Natural killer cell (primary cell): ENCODE measurements around the gene CTIF. TPM values are rescaled to one million over a fixed set of nuclear protein-coding genes. Genes with fewer than 3 reads are reported as not detected.

Source experiments
- ATAC-seq, 3 donors: fragments of 150-1000 bp in 2 of 3; fragments of 200-7000 bp in 1 of 3; cut with Tn5 transposase; 1 replicate in 1 of 3; 2 replicates in 2 of 3; pipeline ENCODE4 v1.10.0; 2021; ENCODE audit warnings: mild to moderate bottlenecking in 2 of 3, moderate library complexity in 2 of 3
- DNase-seq, 2 donors: peaks; one replicate each; pipeline versions ENCODE4 v3.0.0 to v3.0.0-alpha.2; 2013 to 2021; ENCODE audit warnings: mixed read lengths in 1 of 2
- H3K27ac ChIP-seq: one replicate; pipeline ENCODE4 v1.5.1; 2013; ENCODE audit warnings: mild to moderate bottlenecking, low read length
- H3K27me3 ChIP-seq: one replicate; pipeline ENCODE4 v1.6.1; 2013; ENCODE audit warnings: low read length; ENCODE audit not compliant: control insufficient read depth, insufficient read depth
- H3K36me3 ChIP-seq: one replicate; pipeline ENCODE4 v1.6.1; 2013; ENCODE audit warnings: low read length; ENCODE audit not compliant: control insufficient read depth, insufficient read depth
- H3K4me1 ChIP-seq: one replicate; pipeline ENCODE4 v1.6.1; 2013; ENCODE audit warnings: low read length; ENCODE audit not compliant: control insufficient read depth, insufficient read depth
- H3K4me3 ChIP-seq: one replicate; pipeline ENCODE4 v1.5.1; 2013; ENCODE audit warnings: low read length
- H3K9me3 ChIP-seq: one replicate; pipeline ENCODE4 v1.6.1; 2013; ENCODE audit warnings: low read length; ENCODE audit not compliant: control insufficient read depth, insufficient read depth
- H3K27ac Mint-ChIP-seq, 2 donors: one replicate each; pipeline ENCODE4 v1.8.0; 2022; ENCODE audit warnings: mild to moderate bottlenecking in 2 of 2, mixed read lengths in 2 of 2, moderate library complexity in 1 of 2
- H3K27me3 Mint-ChIP-seq, 2 donors: one replicate each; pipeline ENCODE4 v1.8.0; 2022; ENCODE audit warnings: low read depth in 2 of 2, mixed read lengths in 2 of 2
- H3K36me3 Mint-ChIP-seq: one replicate; pipeline ENCODE4 v1.8.0; 2022; ENCODE audit warnings: mixed read lengths
- H3K4me1 Mint-ChIP-seq, 2 donors: one replicate each; pipeline ENCODE4 v1.8.0; 2022; ENCODE audit warnings: mixed read lengths in 2 of 2
- H3K4me3 Mint-ChIP-seq: one replicate; pipeline ENCODE4 v1.8.0; 2022; ENCODE audit warnings: mild to moderate bottlenecking, moderate library complexity, mixed read lengths
- H3K9me3 Mint-ChIP-seq, 2 donors: one replicate each; pipeline ENCODE4 v1.8.0; 2022; ENCODE audit warnings: mixed read lengths in 2 of 2
- CTCF ChIP-seq: fragments of 200-600 bp; IDR thresholded peaks from one replicate; pipeline ENCODE4 v1.8.0; 2022; ENCODE audit warnings: antibody characterized with exemption
- WGBS: methylation state at CpG from one replicate; pipeline ENCODE4 v1.1.7; 2013; ENCODE audit warnings: missing lambda C conversion rate; ENCODE audit not compliant: insufficient coverage; 5-methylcytosine and 5-hydroxymethylcytosine counted together
- intact Hi-C: fragments of 100-400 bp; cut with micrococcal nuclease; formaldehyde crosslinking; loops from one replicate; pipeline ENCODE4 v1.14.2; 2022
- total RNA-seq, 4 donors: library from RNA; stranded (reverse); fragments of 120-200 nt in 1 of 4; gene quantifications; one replicate each; pipeline versions ENCODE4 v1.2.3 to v1.2.4, GENCODE V29; 2013 to 2022

CTIF gene
- total RNA-seq, 3 donors from 2014 or later (not counting 1 experiment from before 2014, with no cell fraction given): 6.9 to 10.2 (median 8.2) TPM

- no peak overlapping the region for H3K4me3 Mint-ChIP-seq
- H3K9me3 Mint-ChIP-seq: no peaks in the 10 kb centered on the region
- 90% methylated on average over 7 of the region's 8 CpGs for WGBS
- peaks cover 18 to 49% of the 10 kb centered on the region in 2 donors for H3K4me1 Mint-ChIP-seq
- no peak for ATAC-seq
- H3K9me3 ChIP-seq: no peaks in the 10 kb centered on the region
- no peak overlapping the region for H3K27ac ChIP-seq
- intact Hi-C loops: loop anchor here (5.0 kb wide), 1 partner anchor 32 kb away; no protein-coding TSS in a partner anchor
- H3K27me3 ChIP-seq: no peaks in the 10 kb centered on the region
- H3K36me3 ChIP-seq: no peaks in the 10 kb centered on the region
- peak in 1 of 2 donors; percentile 9 for DNase-seq
- H3K36me3 Mint-ChIP-seq: no peaks in the 10 kb centered on the region
- peak overlapping the region in 1 of 2 donors; percentile 44 for H3K27ac Mint-ChIP-seq
- no peak for TF ChIP-seq CTCF
- no peak overlapping the region for H3K4me3 ChIP-seq
- H3K27me3 Mint-ChIP-seq: no peaks in the 10 kb centered on the region
- H3K4me1 ChIP-seq: peaks cover 32% of the 10 kb centered on the region
Measured at GRCh38 chr18:48799724-48800315, 261.0 kb downstream of the CTIF start.

GRCh38 chr18:48800466-48800865 lies 261.6 kb downstream of the CTIF start:
- Histone ChIP-seq H3K9me3 (no peaks in the 10 kb centered on the region), H3K4me3 (no peak overlapping the region), H3K27me3 (no peaks in the 10 kb centered on the region), H3K36me3 (no peaks in the 10 kb centered on the region), H3K4me1 (peaks cover 32% of the 10 kb centered on the region), H3K27ac (no peak overlapping the region)
- no peak for ATAC-seq
- WGBS: 96% methylated on average over 6 of the region's 6 CpGs
- Mint-ChIP-seq H3K27me3 (no peaks in the 10 kb centered on the region), H3K4me1 (peaks cover 18 to 50% of the 10 kb centered on the region in 2 donors), H3K36me3 (no peaks in the 10 kb centered on the region), H3K9me3 (no peaks in the 10 kb centered on the region), H3K27ac (peak overlapping the region in 1 of 2 donors; percentile 44), H3K4me3 (no peak overlapping the region)
- TF ChIP-seq CTCF: no peak
- DNase-seq: peak in 1 of 2 donors; percentile 11
- intact Hi-C loops: no loop called here

- peak in 1 of 3 donors; percentile 30 for ATAC-seq
- no peak overlapping the region for H3K4me3 ChIP-seq
- intact Hi-C loops: no loop called here
Measured at GRCh38 chr18:48800876-48801727, 262.3 kb downstream of the CTIF start.

More at GRCh38 chr18:48800876-48801727, 262.3 kb downstream of the CTIF start:
- no peaks in the 10 kb centered on the region for H3K9me3 Mint-ChIP-seq
- WGBS: 70% methylated on average over 13 of the region's 14 CpGs
- no peaks in the 10 kb centered on the region for H3K36me3 Mint-ChIP-seq
- Histone ChIP-seq H3K9me3 (no peaks in the 10 kb centered on the region), H3K36me3 (no peaks in the 10 kb centered on the region), H3K4me1 (peaks cover 32% of the 10 kb centered on the region), H3K27me3 (no peaks in the 10 kb centered on the region), H3K27ac (no peak overlapping the region)
- H3K27ac Mint-ChIP-seq: peak overlapping the region in 1 of 2 donors; percentile 49
- DNase-seq: peak in 1 of 2 donors; percentile 14
- TF ChIP-seq CTCF: no peak
- no peak overlapping the region for H3K4me3 Mint-ChIP-seq
- H3K27me3 Mint-ChIP-seq: no peaks in the 10 kb centered on the region
- H3K4me1 Mint-ChIP-seq: peaks cover 23 to 56% of the 10 kb centered on the region in 2 donors
